Measurements from ENCODE around the gene ELAC1.

GRCh38 chr18:51009072-51009471 is 41.2 kb downstream of the ELAC1 start:
- no peak for TF ChIP-seq CTCF (IDR thresholded peaks at IDR 0.05 in 4 of 5, conservative IDR thresholded peaks at IDR 0.05 in 1 of 5)
- TF ChIP-seq POLR2A (IDR thresholded peaks at IDR 0.05), result no peak
